Measurements from ENCODE around the gene C1orf105. TPM values are rescaled to one million over a fixed set of nuclear protein-coding genes. Genes with fewer than 3 reads are reported as not detected.

The C1orf105 gene
- total RNA-seq, 1 donor from 2014 or later, result not detected

GRCh38 chr1:172510479-172510878 is 90.0 kb downstream of the C1orf105 start:
- H3K9me3 ChIP-seq, result no peaks in the 10 kb centered on the region
- intact Hi-C loops (cut with DNase I), result no loop called here
- H3K27me3 ChIP-seq, result no peaks in the 10 kb centered on the region
- H3K4me1 ChIP-seq, result peaks cover under 1% of the 10 kb centered on the region
- H3K36me3 ChIP-seq, result no peaks in the 10 kb centered on the region
- TF ChIP-seq CTCF (IDR thresholded peaks at IDR 0.05), result no peak
- ATAC-seq (no peak), DNase-seq (no peak)
- no peak overlapping the region for H3K4me3 ChIP-seq
- no peak overlapping the region for H3K27ac ChIP-seq

GRCh38 chr1:172512591-172512990 is 92.1 kb downstream of the C1orf105 start:
- intact Hi-C loops (cut with DNase I), result no loop called here
- no peaks in the 10 kb centered on the region for H3K27me3 ChIP-seq
- DNase-seq, result no peak
- H3K4me1 ChIP-seq, result peaks cover 5% of the 10 kb centered on the region
- no peak for TF ChIP-seq CTCF (IDR thresholded peaks at IDR 0.05)
- H3K36me3 ChIP-seq, result no peaks in the 10 kb centered on the region
- no peak overlapping the region for H3K4me3 ChIP-seq
- no peaks in the 10 kb centered on the region for H3K9me3 ChIP-seq
- H3K27ac ChIP-seq, result no peak overlapping the region
- ATAC-seq, result no peak

GRCh38 chr1:172513479-172513878 is 93.0 kb downstream of the C1orf105 start:
- H3K9me3 ChIP-seq, result no peaks in the 10 kb centered on the region
- ATAC-seq, result no peak
- H3K36me3 ChIP-seq, result no peaks in the 10 kb centered on the region
- intact Hi-C loops (cut with DNase I), result no loop called here
- TF ChIP-seq CTCF (IDR thresholded peaks at IDR 0.05), result no peak
- H3K4me3 ChIP-seq, result no peak overlapping the region
- H3K27me3 ChIP-seq, result no peaks in the 10 kb centered on the region
- no peak overlapping the region for H3K27ac ChIP-seq
- no peak for DNase-seq
- H3K4me1 ChIP-seq, result peaks cover 5% of the 10 kb centered on the region

GRCh38 chr1:172514108-172514507 is 93.6 kb downstream of the C1orf105 start:
- DNase-seq, result no peak
- TF ChIP-seq CTCF (IDR thresholded peaks at IDR 0.05), result no peak
- intact Hi-C loops (cut with DNase I), result no loop called here
- Histone ChIP-seq H3K4me3 (no peak overlapping the region), H3K36me3 (no peaks in the 10 kb centered on the region), H3K9me3 (no peaks in the 10 kb centered on the region), H3K4me1 (peaks cover 5% of the 10 kb centered on the region), H3K27ac (no peak overlapping the region), H3K27me3 (no peaks in the 10 kb centered on the region)
- ATAC-seq, result no peak

- intact Hi-C loops (cut with DNase I), result no loop called here
- H3K36me3 ChIP-seq, result no peaks in the 10 kb centered on the region
- no peak for DNase-seq
- H3K27me3 ChIP-seq, result no peaks in the 10 kb centered on the region
- H3K4me3 ChIP-seq, result no peak overlapping the region
- H3K27ac ChIP-seq, result no peak overlapping the region
- ATAC-seq, result no peak
- TF ChIP-seq CTCF (IDR thresholded peaks at IDR 0.05), result no peak
- H3K9me3 ChIP-seq, result no peaks in the 10 kb centered on the region
- H3K4me1 ChIP-seq, result peaks cover 5% of the 10 kb centered on the region
Measured at GRCh38 chr1:172515436-172515835, 95.0 kb downstream of the C1orf105 start.

- no peaks in the 10 kb centered on the region for H3K27me3 ChIP-seq
- intact Hi-C loops (cut with DNase I), result no loop called here
- TF ChIP-seq CTCF (IDR thresholded peaks at IDR 0.05), result no peak
- peak; percentile 76 for ATAC-seq
- H3K27ac ChIP-seq, result no peak overlapping the region
- no peaks in the 10 kb centered on the region for H3K36me3 ChIP-seq
- H3K4me1 ChIP-seq, result peaks cover 5% of the 10 kb centered on the region
- no peak for DNase-seq
- no peak overlapping the region for H3K4me3 ChIP-seq
- no peaks in the 10 kb centered on the region for H3K9me3 ChIP-seq
Measured at GRCh38 chr1:172515927-172516326, 95.4 kb downstream of the C1orf105 start.
